HEK293 (cell line): ENCODE data around the gene POFUT2.

Source experiments
- CTCF ChIA-PET: fragments of 350-600 bp; formaldehyde crosslinking; extraction: SDS; loops from one replicate; lab custom pipeline; 2021; ENCODE audit warnings: antibody characterized with exemption; lab: Yijun Ruan, JAX
- POLR2A ChIA-PET: fragments of 300-600 bp; formaldehyde crosslinking; extraction: SDS; loops from one replicate; lab custom pipeline; 2020; ENCODE audit warnings: antibody characterized with exemption, inconsistent platforms; lab: Yijun Ruan, JAX
- H3K27ac ChIP-seq: fragments of 200-500 bp; sonication (Bioruptor generic); 2 replicates; pipeline ENCODE4 v1.5.1; 2014; ENCODE audit warnings: low read depth, low read length, control low read depth, inconsistent platforms; ENCODE audit errors: extremely low read depth
- H3K36me3 ChIP-seq, 2 experiments: fragments of 200-500 bp in 1 of 2; sonication (Bioruptor generic) in 1 of 2; 1 replicate in 1 of 2; 2 replicates in 1 of 2; pipeline ENCODE4 v1.5.1; 2014 to 2017; ENCODE audit warnings: inconsistent platforms in 2 of 2, low read length in 2 of 2; ENCODE audit not compliant: control insufficient read depth in 2 of 2, insufficient read depth in 1 of 2
- H3K4me1 ChIP-seq: fragments of 200-500 bp; sonication (Bioruptor generic); 2 replicates; pipeline ENCODE4 v1.5.1; 2014; ENCODE audit warnings: mild to moderate bottlenecking, low read length, inconsistent platforms; ENCODE audit not compliant: control insufficient read depth, insufficient read depth
- H3K4me3 ChIP-seq: 2 replicates; pipeline ENCODE4 v1.5.1; 2011; ENCODE audit warnings: low read depth, mild to moderate bottlenecking, control low read depth, low read length, moderate library complexity
- H3K9me3 ChIP-seq: fragments of 200-500 bp; sonication (Bioruptor generic); 2 replicates; pipeline ENCODE4 v1.5.1; 2014; ENCODE audit warnings: low read depth, low read length, inconsistent platforms; ENCODE audit not compliant: control insufficient read depth, insufficient read depth
- HIC1 ChIP-seq: fragments of 450-650 bp; formaldehyde crosslinking; IDR thresholded peaks from 2 replicates; pipeline ENCODE4 v1.5.1; 2016; ENCODE audit warnings: missing biosample characterization, missing genetic modification characterization
- KLF1 ChIP-seq: fragments of 450-650 bp; formaldehyde crosslinking; IDR thresholded peaks from 2 replicates; pipeline ENCODE4 v1.5.1; 2016; ENCODE audit warnings: missing biosample characterization, missing genetic modification characterization
- KLF10 ChIP-seq: fragments of 450-650 bp; IDR thresholded peaks from 2 replicates; pipeline ENCODE4 v1.5.1; 2018; ENCODE audit warnings: missing biosample characterization, mild to moderate bottlenecking, missing genetic modification characterization
- MEIS1 ChIP-seq: sonication (generic); formaldehyde crosslinking; IDR thresholded peaks from 2 replicates; pipeline ENCODE4 v1.8.1; 2022; ENCODE audit warnings: missing genetic modification reagents, mild to moderate bottlenecking, borderline replicate concordance
- PRDM1 ChIP-seq: fragments of 450-650 bp; formaldehyde crosslinking; IDR thresholded peaks from 2 replicates; pipeline ENCODE4; 2016; ENCODE audit warnings: missing biosample characterization, missing genetic modification characterization
- SETDB1 ChIP-seq: IDR thresholded peaks from one replicate; pipeline ENCODE4 v1.6.1; 2017; ENCODE audit warnings: mild to moderate bottlenecking, low read length, moderate library complexity, mixed read lengths; ENCODE audit not compliant: insufficient read length
- SP3 ChIP-seq: fragments of 450-650 bp; formaldehyde crosslinking; IDR thresholded peaks from 2 replicates; pipeline ENCODE4 v1.5.1; 2016; ENCODE audit warnings: missing biosample characterization, missing genetic modification characterization
- TRIM28 ChIP-seq: IDR thresholded peaks from 2 replicates; pipeline ENCODE4 v1.6.1; 2011; ENCODE audit warnings: low read length, control low read depth, borderline replicate concordance
- WT1 ChIP-seq: fragments of 450-650 bp; formaldehyde crosslinking; IDR thresholded peaks from 2 replicates; pipeline ENCODE4 v1.5.1; 2016; ENCODE audit warnings: missing biosample characterization, missing genetic modification characterization
- ZBTB1 ChIP-seq: fragments of 450-650 bp; formaldehyde crosslinking; IDR thresholded peaks from 2 replicates; pipeline ENCODE4 v1.5.1; 2016; ENCODE audit warnings: missing biosample characterization, missing genetic modification characterization
- ZNF10 ChIP-seq: fragments of 450-650 bp; formaldehyde crosslinking; IDR thresholded peaks from 2 replicates; pipeline ENCODE4 v1.5.1; 2017; ENCODE audit warnings: missing biosample characterization, missing genetic modification characterization
- ZNF112 ChIP-seq: fragments of 450-650 bp; formaldehyde crosslinking; IDR thresholded peaks from 2 replicates; pipeline ENCODE4 v1.5.0; 2017; ENCODE audit warnings: missing biosample characterization, missing genetic modification characterization
- ZNF146 ChIP-seq: fragments of 450-650 bp; formaldehyde crosslinking; IDR thresholded peaks from 2 replicates; pipeline ENCODE4 v1.5.1; 2016; ENCODE audit warnings: missing biosample characterization, missing genetic modification characterization
- ZNF24 ChIP-seq: fragments of 450-650 bp; formaldehyde crosslinking; IDR thresholded peaks from 2 replicates; pipeline ENCODE4 v1.5.1; 2016; ENCODE audit warnings: missing biosample characterization, missing genetic modification characterization
- ZNF324 ChIP-seq: fragments of 450-650 bp; formaldehyde crosslinking; IDR thresholded peaks from 2 replicates; pipeline ENCODE4 v1.5.1; 2016; ENCODE audit warnings: missing biosample characterization, missing genetic modification characterization
- ZNF416 ChIP-seq: fragments of 450-650 bp; formaldehyde crosslinking; IDR thresholded peaks from 2 replicates; pipeline ENCODE4 v1.5.1; 2016; ENCODE audit warnings: missing biosample characterization, missing genetic modification characterization
- ZNF514 ChIP-seq: fragments of 450-650 bp; formaldehyde crosslinking; IDR thresholded peaks from 2 replicates; pipeline ENCODE4 v1.5.1; 2016; ENCODE audit warnings: missing biosample characterization, missing genetic modification characterization
- ZNF529 ChIP-seq: fragments of 450-650 bp; formaldehyde crosslinking; IDR thresholded peaks from 2 replicates; pipeline ENCODE4 v1.5.1; 2017; ENCODE audit warnings: missing genetic modification characterization, missing biosample characterization; ENCODE audit not compliant: insufficient replicate concordance
- ZNF555 ChIP-seq: fragments of 450-650 bp; formaldehyde crosslinking; conservative IDR thresholded peaks from 2 replicates; pipeline ENCODE4 v1.5.1; 2017; ENCODE audit warnings: missing biosample characterization, mild to moderate bottlenecking, missing genetic modification characterization, inconsistent platforms
- ZNF560 ChIP-seq: fragments of 450-650 bp; formaldehyde crosslinking; IDR thresholded peaks from 2 replicates; pipeline ENCODE4 v1.5.1; 2017; ENCODE audit warnings: missing biosample characterization, missing genetic modification characterization, borderline replicate concordance
- ZNF621 ChIP-seq: fragments of 450-650 bp; formaldehyde crosslinking; IDR thresholded peaks from 2 replicates; pipeline ENCODE4 v1.5.1; 2017; ENCODE audit warnings: missing biosample characterization, missing genetic modification characterization
- ZNF658 ChIP-seq: fragments of 450-650 bp; formaldehyde crosslinking; IDR thresholded peaks from 2 replicates; pipeline ENCODE4; 2016; ENCODE audit warnings: missing biosample characterization, missing genetic modification characterization
- ZNF677 ChIP-seq: fragments of 450-650 bp; IDR thresholded peaks from 2 replicates; pipeline ENCODE4 v1.5.0; 2018; ENCODE audit warnings: missing biosample characterization, mild to moderate bottlenecking, missing genetic modification characterization, moderate library complexity
- ZNF791 ChIP-seq: fragments of 450-650 bp; formaldehyde crosslinking; IDR thresholded peaks from 2 replicates; pipeline ENCODE4 v1.5.1; 2016; ENCODE audit warnings: missing biosample characterization, missing genetic modification characterization
- ZNF843 ChIP-seq: fragments of 450-650 bp; formaldehyde crosslinking; IDR thresholded peaks from 2 replicates; pipeline ENCODE4 v1.5.1; 2016; ENCODE audit warnings: missing biosample characterization, missing genetic modification characterization
- TF ChIP-seq, protein P1 (sequence below): fragments of 450-650 bp; formaldehyde crosslinking; IDR thresholded peaks from 2 replicates; pipeline ENCODE4 v1.5.1; 2016; ENCODE audit warnings: missing biosample characterization, missing genetic modification characterization, low read depth
- TF ChIP-seq, protein P2 (sequence below): fragments of 450-650 bp; formaldehyde crosslinking; IDR thresholded peaks from 2 replicates; pipeline ENCODE4 v1.5.1; 2016; ENCODE audit warnings: missing biosample characterization, missing genetic modification characterization
- TF ChIP-seq, protein P3 (sequence below): fragments of 450-650 bp; formaldehyde crosslinking; IDR thresholded peaks from 2 replicates; pipeline ENCODE4 v1.5.1; 2016; ENCODE audit warnings: missing biosample characterization, missing genetic modification characterization
- TF ChIP-seq, protein P4 (sequence below): sonication (generic); formaldehyde crosslinking; IDR thresholded peaks from 2 replicates; pipeline ENCODE4 v1.8.1; 2022; ENCODE audit warnings: mild to moderate bottlenecking, moderate library complexity, missing genetic modification reagents

POFUT2 gene

GRCh38 chr21:45254460-45254930 is 33.2 kb downstream of the POFUT2 start:
- TF ChIP-seq, protein P1, sequence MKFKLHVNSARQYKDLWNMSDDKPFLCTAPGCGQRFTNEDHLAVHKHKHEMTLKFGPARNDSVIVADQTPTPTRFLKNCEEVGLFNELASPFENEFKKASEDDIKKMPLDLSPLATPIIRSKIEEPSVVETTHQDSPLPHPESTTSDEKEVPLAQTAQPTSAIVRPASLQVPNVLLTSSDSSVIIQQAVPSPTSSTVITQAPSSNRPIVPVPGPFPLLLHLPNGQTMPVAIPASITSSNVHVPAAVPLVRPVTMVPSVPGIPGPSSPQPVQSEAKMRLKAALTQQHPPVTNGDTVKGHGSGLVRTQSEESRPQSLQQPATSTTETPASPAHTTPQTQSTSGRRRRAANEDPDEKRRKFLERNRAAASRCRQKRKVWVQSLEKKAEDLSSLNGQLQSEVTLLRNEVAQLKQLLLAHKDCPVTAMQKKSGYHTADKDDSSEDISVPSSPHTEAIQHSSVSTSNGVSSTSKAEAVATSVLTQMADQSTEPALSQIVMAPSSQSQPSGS (tag by site-specific recombination) = no peak
- TF ChIP-seq HIC1 (tag by site-specific recombination) (no peak), ZNF112 (no peak), ZNF658 (tag by site-specific recombination) (no peak), ZNF677 (tag by site-specific recombination) (no peak), ZNF146 (no peak), MEIS1 (CRISPR knock-in tag) (no peak), ZNF10 (tag by site-specific recombination) (no peak), ZNF843 (tag by site-specific recombination) (no peak), ZNF24 (tag by site-specific recombination) (no peak), ZNF560 (no peak), ZNF514 (tag by site-specific recombination) (no peak), KLF1 (tag by site-specific recombination) (no peak), ZBTB1 (tag by site-specific recombination) (no peak), SETDB1 (no peak), SP3 (tag by site-specific recombination) (no peak), ZNF324 (tag by site-specific recombination) (no peak)
- TF ChIP-seq, protein P2, sequence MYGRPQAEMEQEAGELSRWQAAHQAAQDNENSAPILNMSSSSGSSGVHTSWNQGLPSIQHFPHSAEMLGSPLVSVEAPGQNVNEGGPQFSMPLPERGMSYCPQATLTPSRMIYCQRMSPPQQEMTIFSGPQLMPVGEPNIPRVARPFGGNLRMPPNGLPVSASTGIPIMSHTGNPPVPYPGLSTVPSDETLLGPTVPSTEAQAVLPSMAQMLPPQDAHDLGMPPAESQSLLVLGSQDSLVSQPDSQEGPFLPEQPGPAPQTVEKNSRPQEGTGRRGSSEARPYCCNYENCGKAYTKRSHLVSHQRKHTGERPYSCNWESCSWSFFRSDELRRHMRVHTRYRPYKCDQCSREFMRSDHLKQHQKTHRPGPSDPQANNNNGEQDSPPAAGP = no peak
- CTCF ChIA-PET = interaction anchor here (0.6 kb wide), 1 partner anchor 184 kb away, joined by 3 read pairs; no protein-coding TSS in a partner anchor

GRCh38 chr21:45253633-45254459 is 33.8 kb downstream of the POFUT2 start:
- H3K36me3 ChIP-seq = no peaks in the 10 kb centered on the region
- H3K9me3 ChIP-seq = no peaks in the 10 kb centered on the region
- no peak overlapping the region for H3K27ac ChIP-seq
- no peak overlapping the region for H3K4me3 ChIP-seq
- no peaks in the 10 kb centered on the region for H3K4me1 ChIP-seq
- CTCF ChIA-PET = no interaction called here
- POLR2A ChIA-PET = interaction anchor here (0.6 kb wide), 1 partner anchor 34 kb away, joined by 3 read pairs; the partner anchor contains the start of gene POFUT2
- TF ChIP-seq, protein P3, sequence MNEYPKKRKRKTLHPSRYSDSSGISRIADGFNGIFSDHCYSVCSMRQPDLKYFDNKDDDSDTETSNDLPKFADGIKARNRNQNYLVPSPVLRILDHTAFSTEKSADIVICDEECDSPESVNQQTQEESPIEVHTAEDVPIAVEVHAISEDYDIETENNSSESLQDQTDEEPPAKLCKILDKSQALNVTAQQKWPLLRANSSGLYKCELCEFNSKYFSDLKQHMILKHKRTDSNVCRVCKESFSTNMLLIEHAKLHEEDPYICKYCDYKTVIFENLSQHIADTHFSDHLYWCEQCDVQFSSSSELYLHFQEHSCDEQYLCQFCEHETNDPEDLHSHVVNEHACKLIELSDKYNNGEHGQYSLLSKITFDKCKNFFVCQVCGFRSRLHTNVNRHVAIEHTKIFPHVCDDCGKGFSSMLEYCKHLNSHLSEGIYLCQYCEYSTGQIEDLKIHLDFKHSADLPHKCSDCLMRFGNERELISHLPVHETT = no peak
- TF ChIP-seq ZNF791 = no peak
- no peak for TF ChIP-seq ZNF416 (tag by site-specific recombination)
- TF ChIP-seq KLF10 (tag by site-specific recombination) = no peak
- no peak for TF ChIP-seq MEIS1 (CRISPR knock-in tag)
- no peak for TF ChIP-seq TRIM28
- TF ChIP-seq ZNF555 (tag by site-specific recombination) = no peak
- TF ChIP-seq ZNF529 (tag by site-specific recombination) = no peak
- no peak for TF ChIP-seq WT1 (tag by site-specific recombination)
- TF ChIP-seq PRDM1 (tag by site-specific recombination) = no peak
- TF ChIP-seq, protein P4, sequence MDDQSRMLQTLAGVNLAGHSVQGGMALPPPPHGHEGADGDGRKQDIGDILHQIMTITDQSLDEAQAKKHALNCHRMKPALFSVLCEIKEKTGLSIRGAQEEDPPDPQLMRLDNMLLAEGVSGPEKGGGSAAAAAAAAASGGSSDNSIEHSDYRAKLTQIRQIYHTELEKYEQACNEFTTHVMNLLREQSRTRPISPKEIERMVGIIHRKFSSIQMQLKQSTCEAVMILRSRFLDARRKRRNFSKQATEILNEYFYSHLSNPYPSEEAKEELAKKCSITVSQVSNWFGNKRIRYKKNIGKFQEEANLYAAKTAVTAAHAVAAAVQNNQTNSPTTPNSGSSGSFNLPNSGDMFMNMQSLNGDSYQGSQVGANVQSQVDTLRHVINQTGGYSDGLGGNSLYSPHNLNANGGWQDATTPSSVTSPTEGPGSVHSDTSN (CRISPR knock-in tag) = no peak
- TF ChIP-seq ZNF324 (tag by site-specific recombination) = no peak
- no peak for TF ChIP-seq ZNF621 (tag by site-specific recombination)

More at GRCh38 chr21:45254460-45254930, 33.2 kb downstream of the POFUT2 start:
- Histone ChIP-seq H3K36me3 (no peaks in the 10 kb centered on the region), H3K4me1 (no peaks in the 10 kb centered on the region), H3K27ac (no peak overlapping the region), H3K9me3 (no peaks in the 10 kb centered on the region), H3K4me3 (no peak overlapping the region)
- POLR2A ChIA-PET = interaction anchor here (0.6 kb wide), 1 partner anchor 33 kb away, joined by 3 read pairs; the partner anchor contains the start of gene POFUT2
